ENCODE measurements around the gene XPC.

- TF ChIP-seq CTCF (conservative IDR thresholded peaks at IDR 0.05): peak; percentile 15
- no peak for TF ChIP-seq ZFX (IDR thresholded peaks at IDR 0.05)
Observed at GRCh38 chr3:14152963-14153355, 25.4 kb downstream of the XPC start.

All from C4-2B (cell line).